HepG2 (cell line): ENCODE measurements around the gene RCC1.

Experiments used
- JUND ChIP-seq: sonication (generic); formaldehyde crosslinking; IDR thresholded peaks from 2 replicates; pipeline ENCODE4 v1.8.0; 2022; ENCODE audit warnings: mild to moderate bottlenecking, missing genetic modification reagents
- NPAS2 ChIP-seq: sonication (generic); formaldehyde crosslinking; IDR thresholded peaks from 2 replicates; pipeline ENCODE4 v1.8.0; 2022; ENCODE audit warnings: mild to moderate bottlenecking, missing genetic modification reagents, borderline replicate concordance
- ZNF121 ChIP-seq: sonication (generic); formaldehyde crosslinking; IDR thresholded peaks from 2 replicates; pipeline ENCODE4 v1.5.0; 2020; ENCODE audit warnings: mild to moderate bottlenecking, missing genetic modification reagents

- no peak for TF ChIP-seq NPAS2 (CRISPR knock-in tag)
- no peak for TF ChIP-seq JUND (CRISPR knock-in tag)
- TF ChIP-seq ZNF121: no peak
Measured at GRCh38 chr1:28526886-28527285, 21.0 kb downstream of the RCC1 start.
